K562 (cell line): ENCODE measurements around the gene DLGAP1. TPM values are rescaled to one million over a fixed set of nuclear protein-coding genes. Genes with fewer than 3 reads are reported as not detected.
A peak's percentile ranks its signal among the peaks of the same experiment; 100 is the strongest.

Experiments
- ATAC-seq: fragments of 200-7000 bp; cut with Tn5 transposase; 3 replicates; pipeline ENCODE4 v1.9.1; 2020; ENCODE audit warnings: moderate library complexity
- BruUV-seq: library from RNA; stranded (reverse); fragments of 400-500 nt; replicated peaks from 2 replicates; lab custom pipeline; 2021; lab: Mats Ljungman, UMichigan
- CTCF ChIA-PET: fragments of 300-600 bp; formaldehyde crosslinking; extraction: SDS; loops from one replicate; lab custom pipeline; 2021; ENCODE audit warnings: low intra/inter-chr PET ratio; lab: Yijun Ruan, JAX
- POLR2A ChIA-PET: fragments of 300-600, 350-650 bp; sonication (Branson Sonifier 250); formaldehyde crosslinking; extraction: SDS; loops from one replicate; lab custom pipeline; 2021; ENCODE audit warnings: antibody characterized with exemption, inconsistent platforms; lab: Yijun Ruan, JAX
- DNase-seq, 4 experiments: peaks; one replicate each; pipeline versions ENCODE4 v3.0.0 to v3.0.0-alpha.2; 2011 to 2018; ENCODE audit warnings: low spot score in 3 of 4, mixed read lengths in 3 of 4; ENCODE audit errors: extremely low read depth in 1 of 4
- FAIRE-seq: peaks from 2 replicates; lab custom pipeline; 2011; peaks lifted over from hg19 to GRCh38; lab: Jason Lieb, UNC
- H2AFZ ChIP-seq: 2 replicates; pipeline ENCODE4 v1.6.0; 2011; ENCODE audit warnings: low read depth, low read length, control low read depth, inconsistent platforms
- H3K27ac ChIP-seq: fragments of 200-600 bp; 3 replicates; pipeline ENCODE4 v1.8.0; 2011; ENCODE audit warnings: low read depth, mild to moderate bottlenecking, control low read depth, inconsistent platforms, low read length, moderate library complexity, mixed read lengths; ENCODE audit errors: extremely low read depth
- H3K27me3 ChIP-seq, 2 experiments: fragments of 300-600 bp in 1 of 2; 2 replicates in 1 of 2; 3 replicates in 1 of 2; pipeline versions ENCODE4 v1.6.0 to v1.8.0; 2011; ENCODE audit warnings: inconsistent platforms in 2 of 2, low read length in 2 of 2, mild to moderate bottlenecking in 1 of 2, mixed read lengths in 1 of 2, moderate library complexity in 1 of 2; ENCODE audit not compliant: control insufficient read depth in 2 of 2, insufficient read depth in 2 of 2
- H3K36me3 ChIP-seq: fragments of 300-600 bp; 3 replicates; pipeline ENCODE4 v1.8.0; 2011; ENCODE audit warnings: mild to moderate bottlenecking, low read length, inconsistent platforms; ENCODE audit not compliant: control insufficient read depth, insufficient read depth
- H3K4me1 ChIP-seq, 2 experiments: fragments of 200-600 bp in 1 of 2; replicated peaks in 1 of 2; 2 replicates in 1 of 2; 3 replicates in 1 of 2; pipeline versions ENCODE4 v1.5.1 to v1.8.0; 2011; ENCODE audit warnings: inconsistent platforms in 2 of 2, low read length in 2 of 2, mild to moderate bottlenecking in 1 of 2, mixed read lengths in 1 of 2, moderate library complexity in 1 of 2; ENCODE audit not compliant: control insufficient read depth in 2 of 2, insufficient read depth in 2 of 2
- H3K4me2 ChIP-seq: 2 replicates; pipeline ENCODE4 v1.6.1; 2011; ENCODE audit warnings: low read length, control low read depth, inconsistent platforms, mixed read lengths; ENCODE audit not compliant: insufficient read depth
- H3K4me3 ChIP-seq: fragments of 200-600 bp; sonication (generic), shearing (Covaris generic); 2 replicates; pipeline ENCODE4 v1.5.1; 2016; ENCODE audit warnings: control low read depth, inconsistent platforms
- H3K79me2 ChIP-seq: fragments of 200-600 bp; 3 replicates; pipeline ENCODE4 v1.8.0; 2011; ENCODE audit warnings: low read length, inconsistent platforms; ENCODE audit not compliant: control insufficient read depth, insufficient read depth
- H3K9ac ChIP-seq, 2 experiments: 2 replicates each; pipeline versions ENCODE4 v1.6.0 to v1.6.1; 2011; ENCODE audit warnings: low read depth in 2 of 2, low read length in 2 of 2, control low read depth in 1 of 2, inconsistent platforms in 1 of 2, mild to moderate bottlenecking in 1 of 2, mixed read lengths in 1 of 2; ENCODE audit not compliant: insufficient read depth in 1 of 2
- H3K9me1 ChIP-seq: one replicate; pipeline ENCODE4 v1.6.0; 2011; ENCODE audit warnings: inconsistent platforms, mild to moderate bottlenecking, low read length, moderate library complexity; ENCODE audit not compliant: control insufficient read depth, insufficient read depth
- H3K9me3 ChIP-seq: replicated peaks from 2 replicates; pipeline ENCODE4 v1.5.1; 2011; ENCODE audit warnings: low read depth, low read length, inconsistent platforms; ENCODE audit not compliant: control insufficient read depth, insufficient read depth
- H4K20me1 ChIP-seq: replicated peaks from 2 replicates; pipeline ENCODE4 v1.6.1; 2011; ENCODE audit warnings: low read length, inconsistent platforms, mixed read lengths; ENCODE audit not compliant: control insufficient read depth, insufficient read depth
- RBM25 ChIP-seq: fragments of 200-400 bp; formaldehyde crosslinking; IDR thresholded peaks from 2 replicates; pipeline ENCODE4 v1.6.1; 2018; ENCODE audit warnings: low read length, low read depth, moderate library complexity; ENCODE audit not compliant: severe bottlenecking
- ZNF140 ChIP-seq: fragments of 250-450 bp; sonication (Bioruptor Pico); IDR thresholded peaks from 2 replicates; pipeline ENCODE4 v1.8.0; 2021; ENCODE audit warnings: moderate library complexity, mild to moderate bottlenecking, inconsistent platforms
- WGBS: fragments of 100-300 bp; shearing (Covaris generic); methylation state at CpG from one replicate; pipeline ENCODE4 v1.1.6; 2016; ENCODE audit warnings: low coverage, mixed read lengths; ENCODE audit not compliant: insufficient coverage; ENCODE audit errors: missing lambda C conversion rate; 5-methylcytosine and 5-hydroxymethylcytosine counted together
- in situ Hi-C: fragments of 300-500 bp; cut with MboI; formaldehyde crosslinking; loops from 4 replicates; pipeline ENCODE4 v1.15.0; 2018; ENCODE audit warnings: inconsistent platforms, mixed read lengths
- intact Hi-C: fragments of 100-400 bp; cut with micrococcal nuclease; formaldehyde crosslinking; loops from 2 replicates; pipeline ENCODE4 v1.14.2; 2022
- polyA plus RNA-seq, 8 experiments: library from polyadenylated mRNA; depleted of rRNA in 4 of 8; stranded (reverse) in 5 of 8; unstranded in 3 of 8; fragments of >200 nt; fragmentation: Nextera tagmentation in 2 of 8; fragmentation: Illumina TruSeq in 1 of 8; extraction: Ambion mirVana in 2 of 8; extraction: Trizol in 1 of 8; gene quantifications; 2 replicates each; pipeline versions ENCODE4 v1.2.1 to v1.2.3, GENCODE V29; 2011 to 2014; ENCODE audit warnings: inconsistent platforms in 1 of 8, missing spikeins in 1 of 8
- total RNA-seq, 7 experiments: library from RNA; depleted of rRNA in 6 of 7; stranded (reverse); fragments of >200 nt in 6 of 7; fragmentation: Illumina TruSeq in 2 of 7; extraction: Trizol in 2 of 7; gene quantifications; 2 replicates each; pipeline versions ENCODE4 v1.2.1 to v1.2.3, GENCODE V29; 2011 to 2021; ENCODE audit warnings: low replicate concordance in 1 of 7
- TF ChIP-seq, protein P1 (sequence below): sonication (generic); formaldehyde crosslinking; IDR thresholded peaks from 2 replicates; pipeline ENCODE4 v1.8.0; 2022; ENCODE audit warnings: mild to moderate bottlenecking, missing genetic modification reagents

The DLGAP1 gene
- total and polyA plus RNA-seq, 9 of the 15 experiments (the other 6 are each of a cell fraction or from before 2014, with no cell fraction given): 0.04 to 0.22 (median 0.08) TPM

DNA sequence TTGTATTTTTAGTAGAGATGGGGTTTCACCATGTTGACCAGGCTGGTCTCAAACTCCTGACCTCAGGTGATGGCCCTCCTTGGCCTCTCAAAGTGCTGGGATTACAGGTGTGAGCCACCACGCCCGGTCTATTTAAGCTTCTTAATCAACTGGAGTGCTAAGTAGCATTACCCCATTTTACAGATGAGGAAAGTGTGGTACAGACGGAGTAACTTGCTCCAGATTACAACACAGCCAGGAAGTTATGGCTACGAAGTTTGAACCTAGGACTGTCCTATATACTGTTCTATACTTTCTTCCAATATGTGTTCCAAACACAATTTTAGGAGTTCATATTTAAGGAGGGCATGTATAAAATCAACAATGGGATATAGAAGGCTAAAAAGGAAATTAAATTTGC lies 807.5 kb downstream of the DLGAP1 start:
- CTCF ChIA-PET: no interaction called here
- no TSS peak for BruUV-seq
- Histone ChIP-seq H3K9ac (no peak overlapping the region), H3K9me1 (no peaks in the 10 kb centered on the region), H3K4me1 (peaks cover 30 to 33% of the 10 kb centered on the region in 2 experiments), H3K79me2 (no peaks in the 10 kb centered on the region), H3K36me3 (no peaks in the 10 kb centered on the region), H3K4me3 (no peak overlapping the region), H3K4me2 (no peak overlapping the region), H3K27me3 (no peaks in the 10 kb centered on the region), H3K27ac (no peak overlapping the region), H2AFZ (no peak overlapping the region), H4K20me1 (no peaks in the 10 kb centered on the region), H3K9me3 (no peaks in the 10 kb centered on the region)
- 94% methylated on average over 4 of the region's 4 CpGs for WGBS
- intact Hi-C loops: no loop called here
- TF ChIP-seq ZNF140 (CRISPR knock-in tag): no peak
- TF ChIP-seq, protein P1, sequence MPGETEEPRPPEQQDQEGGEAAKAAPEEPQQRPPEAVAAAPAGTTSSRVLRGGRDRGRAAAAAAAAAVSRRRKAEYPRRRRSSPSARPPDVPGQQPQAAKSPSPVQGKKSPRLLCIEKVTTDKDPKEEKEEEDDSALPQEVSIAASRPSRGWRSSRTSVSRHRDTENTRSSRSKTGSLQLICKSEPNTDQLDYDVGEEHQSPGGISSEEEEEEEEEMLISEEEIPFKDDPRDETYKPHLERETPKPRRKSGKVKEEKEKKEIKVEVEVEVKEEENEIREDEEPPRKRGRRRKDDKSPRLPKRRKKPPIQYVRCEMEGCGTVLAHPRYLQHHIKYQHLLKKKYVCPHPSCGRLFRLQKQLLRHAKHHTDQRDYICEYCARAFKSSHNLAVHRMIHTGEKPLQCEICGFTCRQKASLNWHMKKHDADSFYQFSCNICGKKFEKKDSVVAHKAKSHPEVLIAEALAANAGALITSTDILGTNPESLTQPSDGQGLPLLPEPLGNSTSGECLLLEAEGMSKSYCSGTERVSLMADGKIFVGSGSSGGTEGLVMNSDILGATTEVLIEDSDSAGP (CRISPR knock-in tag): no peak
- peak; percentile 76 for TF ChIP-seq RBM25
- no peak for DNase-seq
- FAIRE-seq: no peak
- in situ Hi-C loops: no loop called here
- POLR2A ChIA-PET: interaction anchor here (1.0 to 1.9 kb wide), 2 partner anchors 12 to 44 kb away, joined by 3 to 4 read pairs; no protein-coding TSS in a partner anchor
- ATAC-seq: no peak
